Body of pancreas (tissue), 4 donors: ENCODE measurements around the gene FHL2. TPM values are rescaled to one million over a fixed set of nuclear protein-coding genes. Genes with fewer than 3 reads are reported as not detected.

ENCODE experiments used
- ATAC-seq: fragments of 150-250 bp; one replicate; pipeline ENCODE4 v1.9.1; 2016
- DNase-seq, 4 donors: peaks; one replicate each; pipeline ENCODE4 v3.0.0-alpha.2; 2019
- H3K27ac ChIP-seq, 4 donors: fragments of 200-600 bp; sonication (generic); 1 replicate in 3 of 4; 2 replicates in 1 of 4; pipeline versions ENCODE4 v1.5.1 to v1.6.1; 2016 to 2019; ENCODE audit warnings: mild to moderate bottlenecking in 1 of 4, mixed read lengths in 1 of 4, moderate library complexity in 1 of 4
- H3K27me3 ChIP-seq, 2 donors: fragments of 200-600 bp; sonication (generic); one replicate each; pipeline ENCODE4 v1.6.0; 2016; ENCODE audit warnings: mild to moderate bottlenecking in 1 of 2
- H3K36me3 ChIP-seq, 2 donors: fragments of 200-600 bp; sonication (generic); replicated peaks in 1 of 2; 2 replicates each; pipeline ENCODE4 v1.5.1; 2016; ENCODE audit warnings: low read depth in 2 of 2; ENCODE audit not compliant: insufficient read depth in 1 of 2
- H3K4me1 ChIP-seq: fragments of 200-600 bp; sonication (generic); one replicate; pipeline ENCODE4 v1.6.0; 2016
- H3K4me3 ChIP-seq, 2 donors: fragments of 200-600 bp; sonication (generic); 1 replicate in 1 of 2; 2 replicates in 1 of 2; pipeline ENCODE4 v1.5.1; 2016 to 2019
- H3K9me3 ChIP-seq, 3 donors: fragments of 200-600 bp; sonication (generic); 1 replicate in 2 of 3; 2 replicates in 1 of 3; pipeline ENCODE4 v1.5.1; 2016
- CTCF ChIP-seq, 7 experiments: fragments of 450-650 bp in 4 of 7; fragments of 200-600 bp in 3 of 7; sonication (generic) in 3 of 7; IDR thresholded peaks; one replicate each; pipeline ENCODE4 v1.5.1; 2016 to 2019; ENCODE audit warnings: antibody characterized with exemption in 7 of 7
- POLR2A ChIP-seq, 3 donors: fragments of 450-650 bp; IDR thresholded peaks; one replicate each; pipeline ENCODE4 v1.6.1; 2016; ENCODE audit warnings: antibody characterized with exemption in 3 of 3, mild to moderate bottlenecking in 2 of 3
- WGBS, 2 donors: methylation state at CpG; one replicate each; pipeline ENCODE4 v1.1.5; 2017; 5-methylcytosine and 5-hydroxymethylcytosine counted together
- intact Hi-C: fragments of 100-400 bp; cut with DNase I; formaldehyde crosslinking; loops from one replicate; pipeline ENCODE4 v1.15.1; 2023
- total RNA-seq, 2 donors: library from RNA; depleted of rRNA; stranded (reverse); fragments of >200 nt; gene quantifications; one replicate each; pipeline ENCODE4 v1.1.0, GENCODE V29; 2016

FHL2 gene
- total RNA-seq, 2 donors from 2014 or later, result 3.6 to 21.8 TPM

GRCh38 chr2:105376789-105377240 lies 22.0 kb downstream of the FHL2 start:
- H3K9me3 ChIP-seq, result no peaks in the 10 kb centered on the region
- no peaks in the 10 kb centered on the region for H3K4me1 ChIP-seq
- 79 to 82% methylated on average over 5 of the region's 5 CpGs for WGBS, 2 donors
- H3K36me3 ChIP-seq, result no peaks in the 10 kb centered on the region
- H3K27ac ChIP-seq, result no peak overlapping the region
- intact Hi-C loops, result no loop called here
- DNase-seq, result no peak
- H3K4me3 ChIP-seq, result no peak overlapping the region
- H3K27me3 ChIP-seq, result no peaks in the 10 kb centered on the region
- TF ChIP-seq POLR2A (IDR thresholded peaks at IDR 0.05) (no peak), CTCF (IDR thresholded peaks at IDR 0.05) (no peak)
- no peak for ATAC-seq

- DNase-seq, result no peak
- 59 to 63% methylated on average over 11 of the region's 11 CpGs for WGBS, 2 donors
- H3K27ac ChIP-seq, result peak overlapping the region in 1 of 4 donors; percentile 37
- no peak for ATAC-seq
- intact Hi-C loops, result no loop called here
- no peaks in the 10 kb centered on the region for H3K27me3 ChIP-seq
- no peak overlapping the region for H3K4me3 ChIP-seq
- TF ChIP-seq CTCF (IDR thresholded peaks at IDR 0.05) (no peak), POLR2A (IDR thresholded peaks at IDR 0.05) (no peak)
- no peaks in the 10 kb centered on the region for H3K36me3 ChIP-seq
- no peaks in the 10 kb centered on the region for H3K9me3 ChIP-seq
- H3K4me1 ChIP-seq, result no peaks in the 10 kb centered on the region
Observed at GRCh38 chr2:105376010-105376409, 22.8 kb downstream of the FHL2 start.

GRCh38 chr2:105375001-105375561 lies 23.8 kb downstream of the FHL2 start:
- Histone ChIP-seq H3K36me3 (no peaks in the 10 kb centered on the region), H3K4me3 (no peak overlapping the region), H3K9me3 (no peaks in the 10 kb centered on the region), H3K27me3 (no peaks in the 10 kb centered on the region), H3K4me1 (peaks cover under 1% of the 10 kb centered on the region), H3K27ac (peak overlapping the region in 3 of 4 donors; percentile 30 to 61 (median 39))
- intact Hi-C loops, result no loop called here
- DNase-seq, result peak in 1 of 4 donors; percentile 12
- peak; percentile 55 for ATAC-seq
- TF ChIP-seq CTCF (IDR thresholded peaks at IDR 0.05) (no peak), POLR2A (IDR thresholded peaks at IDR 0.05) (no peak)
- WGBS, 2 donors, result 66 to 72% methylated on average over 15 of the region's 15 CpGs

- Histone ChIP-seq H3K27me3 (no peaks in the 10 kb centered on the region), H3K4me3 (no peak overlapping the region), H3K4me1 (peaks cover 6% of the 10 kb centered on the region), H3K36me3 (no peaks in the 10 kb centered on the region), H3K9me3 (no peaks in the 10 kb centered on the region), H3K27ac (peak overlapping the region in 1 of 4 donors; percentile 61)
- DNase-seq (no peak), ATAC-seq (no peak)
- intact Hi-C loops, result loop anchor here (5.0 kb wide), 1 partner anchor 153 kb away; no protein-coding TSS in a partner anchor
- 79 to 80% methylated on average over 9 of the region's 9 CpGs for WGBS, 2 donors
- TF ChIP-seq POLR2A (IDR thresholded peaks at IDR 0.05) (no peak), CTCF (IDR thresholded peaks at IDR 0.05) (no peak)
Observed at GRCh38 chr2:105373895-105374401, 24.9 kb downstream of the FHL2 start.
